ENCODE measurements around the gene TOB1. TPM values are rescaled to one million over a fixed set of nuclear protein-coding genes. Genes with fewer than 3 reads are reported as not detected.
A peak's percentile ranks its signal among the peaks of the same experiment; 100 is the strongest.

Gene TOB1
- total RNA-seq, 4 donors from 2014 or later, result 151 to 255 (median 174) TPM

DNA sequence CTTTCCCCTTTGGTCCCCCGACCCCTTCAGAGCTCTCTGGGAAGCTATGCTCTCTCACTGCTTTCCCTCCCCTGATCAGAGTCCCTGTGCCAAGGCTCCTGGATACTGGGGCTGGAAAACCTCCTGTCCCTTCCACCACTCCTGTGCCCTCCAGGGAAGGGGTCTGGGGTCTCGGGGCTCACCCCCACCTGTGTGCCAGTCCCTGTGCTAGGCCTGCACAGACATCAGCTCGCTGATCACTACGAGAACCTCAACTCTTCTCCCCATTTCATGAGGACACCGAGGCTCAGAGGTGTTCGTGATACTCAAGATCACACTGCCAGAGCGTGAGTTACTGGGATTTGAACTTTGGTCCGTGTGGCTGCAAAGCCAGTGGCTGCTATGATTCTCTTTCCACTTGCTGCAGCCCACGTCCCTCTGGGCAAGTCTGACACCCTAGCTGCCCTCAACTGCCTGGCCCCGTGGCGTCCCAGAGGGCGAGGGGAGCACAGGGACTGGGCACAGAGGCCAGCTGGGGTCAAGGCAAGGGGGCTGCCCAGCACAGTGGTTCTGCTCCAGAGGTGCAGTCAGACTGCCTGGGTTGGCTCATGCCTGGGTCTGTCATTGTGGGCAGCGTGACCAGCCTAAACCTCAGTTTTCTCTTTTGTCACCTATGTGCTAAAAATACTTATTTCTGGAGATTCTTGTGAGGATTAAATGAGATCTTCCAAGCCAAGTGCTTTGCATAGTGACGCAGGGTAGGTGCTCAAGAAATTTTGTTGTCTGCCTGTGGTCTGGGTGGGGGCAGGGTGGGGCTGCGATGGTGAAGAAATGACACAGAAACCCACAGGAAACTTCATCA is 43.8 kb upstream of the TOB1 start:
- Histone ChIP-seq H3K27ac (peak overlapping the region; percentile 85), H3K4me3 (peak overlapping the region; percentile 2), H3K36me3 (no peaks in the 10 kb centered on the region), H3K27me3 (no peaks in the 10 kb centered on the region), H3K9me3 (no peaks in the 10 kb centered on the region), H3K4me1 (peaks cover 33% of the 10 kb centered on the region)
- 77% methylated on average over 9 of the region's 15 CpGs for WGBS
- DNase-seq (ENCODE audit: low spot score in 2 of 2), result no peak
- TF ChIP-seq POLR2AphosphoS5 (IDR thresholded peaks at IDR 0.05), result no peak
- TF ChIP-seq EP300 (IDR thresholded peaks at IDR 0.05), result no peak
- no peak for TF ChIP-seq POLR2A (IDR thresholded peaks at IDR 0.05)
- TF ChIP-seq, protein P1, sequence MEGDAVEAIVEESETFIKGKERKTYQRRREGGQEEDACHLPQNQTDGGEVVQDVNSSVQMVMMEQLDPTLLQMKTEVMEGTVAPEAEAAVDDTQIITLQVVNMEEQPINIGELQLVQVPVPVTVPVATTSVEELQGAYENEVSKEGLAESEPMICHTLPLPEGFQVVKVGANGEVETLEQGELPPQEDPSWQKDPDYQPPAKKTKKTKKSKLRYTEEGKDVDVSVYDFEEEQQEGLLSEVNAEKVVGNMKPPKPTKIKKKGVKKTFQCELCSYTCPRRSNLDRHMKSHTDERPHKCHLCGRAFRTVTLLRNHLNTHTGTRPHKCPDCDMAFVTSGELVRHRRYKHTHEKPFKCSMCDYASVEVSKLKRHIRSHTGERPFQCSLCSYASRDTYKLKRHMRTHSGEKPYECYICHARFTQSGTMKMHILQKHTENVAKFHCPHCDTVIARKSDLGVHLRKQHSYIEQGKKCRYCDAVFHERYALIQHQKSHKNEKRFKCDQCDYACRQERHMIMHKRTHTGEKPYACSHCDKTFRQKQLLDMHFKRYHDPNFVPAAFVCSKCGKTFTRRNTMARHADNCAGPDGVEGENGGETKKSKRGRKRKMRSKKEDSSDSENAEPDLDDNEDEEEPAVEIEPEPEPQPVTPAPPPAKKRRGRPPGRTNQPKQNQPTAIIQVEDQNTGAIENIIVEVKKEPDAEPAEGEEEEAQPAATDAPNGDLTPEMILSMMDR (IDR thresholded peaks at IDR 0.05), result no peak

DNA sequence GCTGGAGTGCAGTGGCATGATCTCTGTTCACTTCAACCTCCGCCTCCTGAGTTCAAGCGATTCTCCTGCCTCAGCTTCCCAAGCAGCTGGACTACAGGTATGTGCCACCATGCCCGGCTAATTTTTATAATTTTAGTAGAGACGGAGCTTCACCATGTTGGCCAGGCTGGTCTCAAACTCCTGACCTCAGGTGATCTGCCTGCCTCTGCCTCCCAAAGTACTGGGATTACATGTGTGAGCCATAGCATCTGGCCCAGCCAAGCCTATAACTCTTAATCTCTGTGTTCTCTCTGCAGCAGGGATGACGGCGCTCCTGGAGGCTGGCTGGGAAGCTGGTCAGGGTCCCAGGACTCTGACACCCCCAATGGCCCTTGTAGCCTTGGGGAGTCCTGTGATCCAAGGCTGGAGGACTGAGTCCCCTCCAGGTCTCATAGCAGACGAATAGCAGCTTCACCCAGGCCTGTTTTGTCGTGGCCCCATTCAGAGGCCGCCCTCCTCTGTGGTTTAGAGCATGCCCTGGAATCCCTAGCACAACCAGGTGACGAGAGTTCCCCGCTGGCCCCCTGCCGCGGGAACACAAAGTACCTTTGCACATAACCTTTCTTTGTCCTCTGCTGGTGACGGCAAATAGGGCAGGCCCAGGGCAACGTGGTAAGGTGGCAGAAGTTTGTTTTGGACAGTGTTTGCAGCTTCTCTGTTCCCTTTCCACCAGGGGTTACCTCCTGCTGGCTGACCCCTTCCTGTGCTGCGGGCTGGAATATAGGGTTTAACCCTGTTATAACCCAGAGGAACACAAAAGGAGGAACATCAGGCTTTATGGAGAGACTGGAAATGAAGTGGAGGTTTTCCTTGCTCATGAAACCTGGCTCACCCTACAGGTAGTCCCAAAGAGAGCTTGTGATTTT is 43.0 kb upstream of the TOB1 start:
- H3K4me1 ChIP-seq, result peaks cover 36% of the 10 kb centered on the region
- TF ChIP-seq POLR2A (IDR thresholded peaks at IDR 0.05) (no peak), POLR2AphosphoS5 (IDR thresholded peaks at IDR 0.05) (peak in 2 of 3 donors; percentile 89 to 92), EP300 (IDR thresholded peaks at IDR 0.05) (peak; percentile 54)
- TF ChIP-seq, protein P1 (IDR thresholded peaks at IDR 0.05), result no peak
- peak; percentile 84 to 90 for DNase-seq (ENCODE audit: low spot score in 2 of 2)
- WGBS, result 72% methylated on average over 16 of the region's 16 CpGs
- no peaks in the 10 kb centered on the region for H3K9me3 ChIP-seq
- H3K27me3 ChIP-seq, result no peaks in the 10 kb centered on the region
- H3K4me3 ChIP-seq, result no peak overlapping the region
- peak overlapping the region; percentile 85 for H3K27ac ChIP-seq
- H3K36me3 ChIP-seq, result no peaks in the 10 kb centered on the region

DNA sequence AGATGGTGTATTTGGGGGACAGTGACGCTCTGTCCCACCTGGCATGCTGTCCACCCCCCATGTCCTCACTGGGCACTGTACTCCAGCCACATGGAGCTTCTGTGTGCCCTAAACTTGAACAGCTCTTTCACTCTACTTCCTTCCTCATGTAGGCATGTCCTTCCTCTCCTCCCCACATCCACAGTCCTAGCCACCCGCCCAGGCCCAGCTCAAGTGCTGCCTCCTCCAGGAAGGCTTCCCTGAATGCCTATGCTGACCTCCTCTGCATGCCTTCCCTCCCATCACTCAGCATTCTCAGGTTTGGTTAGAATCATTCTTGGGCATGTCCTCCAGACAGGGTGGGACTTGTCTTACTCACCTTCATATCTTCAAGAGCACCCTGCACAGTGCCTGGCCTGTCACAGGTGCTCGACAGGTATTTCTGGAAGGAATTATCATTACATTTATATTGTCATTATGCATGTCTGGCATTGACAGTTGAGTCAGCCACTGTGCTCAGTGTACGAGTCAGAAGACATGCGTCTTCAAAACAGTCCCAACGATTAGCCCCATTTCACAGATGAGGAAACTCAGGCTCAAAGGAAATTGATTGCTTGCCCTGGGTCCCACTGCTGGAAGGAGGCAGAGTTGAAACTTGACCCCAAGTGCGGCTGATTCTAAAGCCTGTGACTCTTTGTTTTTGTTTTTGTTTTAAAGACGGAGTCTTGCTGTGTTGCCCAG is 42.1 kb upstream of the TOB1 start:
- Histone ChIP-seq H3K36me3 (no peaks in the 10 kb centered on the region), H3K9me3 (no peaks in the 10 kb centered on the region), H3K27me3 (no peaks in the 10 kb centered on the region), H3K4me3 (no peak overlapping the region), H3K27ac (peak overlapping the region; percentile 85), H3K4me1 (peaks cover 44% of the 10 kb centered on the region)
- TF ChIP-seq, protein P1 (IDR thresholded peaks at IDR 0.05), result no peak
- no peak for DNase-seq (ENCODE audit: low spot score in 2 of 2)
- WGBS, result 74% methylated on average over 8 of the region's 8 CpGs

DNA sequence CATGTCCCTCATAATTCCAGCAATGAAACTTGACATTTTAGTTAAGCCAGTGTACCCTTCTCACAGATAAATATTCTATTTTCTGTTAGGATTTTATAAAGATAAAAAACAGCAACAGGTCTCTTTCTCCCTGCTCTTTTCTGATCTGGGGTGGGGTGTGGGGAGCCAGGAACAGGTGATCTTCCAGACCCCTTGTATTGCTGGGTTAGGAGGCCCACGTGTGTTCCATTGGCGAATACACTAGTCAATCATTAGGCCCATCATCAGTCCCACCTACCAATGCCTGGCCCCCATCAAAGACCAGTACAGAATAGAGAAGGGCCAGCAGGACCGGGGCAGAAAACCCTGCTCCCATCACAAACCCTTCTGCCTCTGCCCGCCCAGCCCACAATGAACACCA is 40.3 kb upstream of the TOB1 start:
- no peak for DNase-seq (ENCODE audit: low spot score in 2 of 2)
- H3K27ac ChIP-seq, result peak overlapping the region; percentile 94
- H3K4me1 ChIP-seq, result peaks cover 55% of the 10 kb centered on the region
- H3K9me3 ChIP-seq, result no peaks in the 10 kb centered on the region
- H3K4me3 ChIP-seq, result no peak overlapping the region
- H3K27me3 ChIP-seq, result no peaks in the 10 kb centered on the region
- TF ChIP-seq, protein P1 (IDR thresholded peaks at IDR 0.05), result no peak
- TF ChIP-seq POLR2AphosphoS5 (IDR thresholded peaks at IDR 0.05) (no peak), EP300 (IDR thresholded peaks at IDR 0.05) (no peak), POLR2A (IDR thresholded peaks at IDR 0.05) (no peak)
- H3K36me3 ChIP-seq, result no peaks in the 10 kb centered on the region
- WGBS, result 84% methylated on average over 4 of the region's 4 CpGs
